Parathyroid adenoma (tissue), 2 donors: Measurements from ENCODE around the gene KIAA1614.

ENCODE experiments used
- H2AFZ ChIP-seq: fragments of 300-600 bp; sonication (generic); one replicate; pipeline ENCODE4 v1.7.0; 2017; ENCODE audit warnings: antibody characterized with exemption, mild to moderate bottlenecking
- H3K27ac ChIP-seq: fragments of 300-600 bp; sonication (generic); one replicate; pipeline ENCODE4 v1.7.0; 2017
- H3K27me3 ChIP-seq: fragments of 300-600 bp; sonication (generic); one replicate; pipeline ENCODE4 v1.7.0; 2017; ENCODE audit warnings: low read length; ENCODE audit not compliant: control insufficient read depth, insufficient read depth
- H3K36me3 ChIP-seq: fragments of 300-600 bp; sonication (generic); one replicate; pipeline ENCODE4 v1.7.0; 2017; ENCODE audit warnings: low read length; ENCODE audit not compliant: control insufficient read depth, insufficient read depth
- H3K4me1 ChIP-seq: fragments of 300-600 bp; sonication (generic); one replicate; pipeline ENCODE4 v1.7.0; 2017; ENCODE audit warnings: control low read depth
- H3K4me2 ChIP-seq: fragments of 300-600 bp; sonication (generic); one replicate; pipeline ENCODE4 v1.7.0; 2017; ENCODE audit warnings: low read length
- H3K4me3 ChIP-seq: fragments of 300-600 bp; sonication (generic); one replicate; pipeline ENCODE4 v1.7.0; 2017; ENCODE audit warnings: low read depth, low read length
- H3K79me2 ChIP-seq: fragments of 300-600 bp; sonication (generic); one replicate; pipeline ENCODE4 v1.7.0; 2017; ENCODE audit warnings: control low read depth
- H3K9ac ChIP-seq: fragments of 300-600 bp; sonication (generic); one replicate; pipeline ENCODE4 v1.7.0; 2017; ENCODE audit warnings: mild to moderate bottlenecking
- H3K9me3 ChIP-seq: fragments of 300-600 bp; sonication (generic); one replicate; pipeline ENCODE4 v1.7.0; 2017; ENCODE audit warnings: low read length; ENCODE audit not compliant: control insufficient read depth
- TF ChIP-seq, protein P1 (sequence below): fragments of 300-600 bp; sonication (generic); IDR thresholded peaks from one replicate; pipeline ENCODE4 v1.7.0; 2017; ENCODE audit warnings: antibody characterized with exemption, mild to moderate bottlenecking
- donor health status: primary hyperparathyroidism.

The KIAA1614 gene

DNA sequence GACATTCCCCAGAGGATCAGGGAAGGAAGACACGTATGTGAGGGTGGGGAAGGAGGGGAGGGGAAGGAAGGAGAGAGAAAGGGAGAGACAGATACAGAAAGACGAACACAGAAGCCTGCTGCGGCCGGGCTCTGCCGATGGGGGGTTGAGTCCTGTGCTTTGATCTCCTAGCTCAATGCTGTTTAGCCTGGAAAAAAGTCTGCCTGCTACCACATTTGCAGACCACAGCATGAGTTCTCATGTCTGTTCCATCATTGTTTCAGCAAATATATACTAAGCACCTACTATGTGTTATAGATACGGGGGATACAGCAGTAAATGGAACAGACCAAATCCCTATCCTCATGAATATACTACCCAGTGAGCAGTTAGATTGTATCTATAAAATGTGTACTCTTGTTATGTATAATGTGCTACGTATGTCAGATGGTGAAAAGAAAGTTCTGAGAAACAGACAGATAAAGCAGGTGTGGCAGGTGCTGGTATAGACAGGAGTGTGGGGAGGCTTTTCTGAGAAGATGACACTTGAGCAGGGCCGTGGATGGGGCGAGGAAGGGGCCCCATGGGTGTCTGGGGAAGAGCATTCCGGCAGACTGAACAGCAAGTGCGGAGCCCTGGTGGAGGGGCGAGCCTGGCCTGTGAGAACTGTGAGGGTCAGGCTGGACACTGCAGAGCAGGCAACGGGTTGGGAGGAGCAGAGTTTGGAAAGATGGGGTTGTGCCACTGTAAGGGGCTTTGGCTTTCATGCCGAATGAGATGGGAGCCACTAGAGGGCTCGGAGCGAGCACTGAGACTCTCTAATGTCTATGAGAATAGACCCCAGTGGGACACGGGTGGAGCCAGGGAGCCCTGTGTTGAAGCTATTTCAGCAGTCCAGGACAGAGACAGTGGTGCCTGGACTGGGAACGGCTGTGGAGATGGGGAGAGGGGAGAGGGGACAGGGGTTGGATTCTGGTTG, 34.1 kb downstream of the KIAA1614 start:
- Histone ChIP-seq H3K9ac (no peak overlapping the region), H3K79me2 (no peaks in the 10 kb centered on the region), H3K9me3 (no peaks in the 10 kb centered on the region), H3K36me3 (no peaks in the 10 kb centered on the region), H2AFZ (no peak overlapping the region), H3K27ac (no peak overlapping the region), H3K4me3 (no peak overlapping the region), H3K4me2 (no peak overlapping the region), H3K27me3 (no peaks in the 10 kb centered on the region), H3K4me1 (no peaks in the 10 kb centered on the region)
- TF ChIP-seq, protein P1, sequence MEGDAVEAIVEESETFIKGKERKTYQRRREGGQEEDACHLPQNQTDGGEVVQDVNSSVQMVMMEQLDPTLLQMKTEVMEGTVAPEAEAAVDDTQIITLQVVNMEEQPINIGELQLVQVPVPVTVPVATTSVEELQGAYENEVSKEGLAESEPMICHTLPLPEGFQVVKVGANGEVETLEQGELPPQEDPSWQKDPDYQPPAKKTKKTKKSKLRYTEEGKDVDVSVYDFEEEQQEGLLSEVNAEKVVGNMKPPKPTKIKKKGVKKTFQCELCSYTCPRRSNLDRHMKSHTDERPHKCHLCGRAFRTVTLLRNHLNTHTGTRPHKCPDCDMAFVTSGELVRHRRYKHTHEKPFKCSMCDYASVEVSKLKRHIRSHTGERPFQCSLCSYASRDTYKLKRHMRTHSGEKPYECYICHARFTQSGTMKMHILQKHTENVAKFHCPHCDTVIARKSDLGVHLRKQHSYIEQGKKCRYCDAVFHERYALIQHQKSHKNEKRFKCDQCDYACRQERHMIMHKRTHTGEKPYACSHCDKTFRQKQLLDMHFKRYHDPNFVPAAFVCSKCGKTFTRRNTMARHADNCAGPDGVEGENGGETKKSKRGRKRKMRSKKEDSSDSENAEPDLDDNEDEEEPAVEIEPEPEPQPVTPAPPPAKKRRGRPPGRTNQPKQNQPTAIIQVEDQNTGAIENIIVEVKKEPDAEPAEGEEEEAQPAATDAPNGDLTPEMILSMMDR = no peak

DNA sequence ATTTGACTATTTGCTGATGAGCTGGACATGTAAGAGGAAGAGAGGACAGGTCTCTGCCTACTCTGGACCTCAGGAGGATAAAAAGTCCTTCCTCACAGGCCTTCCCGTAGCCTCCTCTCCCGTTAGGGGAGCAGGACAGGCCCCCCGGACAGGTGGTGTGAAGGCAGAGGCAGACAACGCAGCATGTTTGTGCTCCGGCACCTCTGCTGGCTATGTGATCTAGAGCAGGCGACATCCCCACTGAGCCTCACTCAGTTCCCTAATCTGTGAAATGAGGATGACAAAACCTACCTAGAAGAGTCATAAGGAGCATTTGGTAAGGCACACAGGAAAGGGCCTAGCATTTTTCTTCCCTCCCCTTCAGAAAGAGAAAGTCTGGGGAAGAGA, 34.8 kb downstream of the KIAA1614 start:
- no peaks in the 10 kb centered on the region for H3K9me3 ChIP-seq
- H2AFZ ChIP-seq = no peak overlapping the region
- H3K27me3 ChIP-seq = no peaks in the 10 kb centered on the region
- no peak overlapping the region for H3K9ac ChIP-seq
- H3K4me2 ChIP-seq = no peak overlapping the region
- TF ChIP-seq, protein P1 = no peak
- no peaks in the 10 kb centered on the region for H3K4me1 ChIP-seq
- H3K4me3 ChIP-seq = no peak overlapping the region
- H3K27ac ChIP-seq = no peak overlapping the region
- no peaks in the 10 kb centered on the region for H3K79me2 ChIP-seq
- H3K36me3 ChIP-seq = no peaks in the 10 kb centered on the region

DNA sequence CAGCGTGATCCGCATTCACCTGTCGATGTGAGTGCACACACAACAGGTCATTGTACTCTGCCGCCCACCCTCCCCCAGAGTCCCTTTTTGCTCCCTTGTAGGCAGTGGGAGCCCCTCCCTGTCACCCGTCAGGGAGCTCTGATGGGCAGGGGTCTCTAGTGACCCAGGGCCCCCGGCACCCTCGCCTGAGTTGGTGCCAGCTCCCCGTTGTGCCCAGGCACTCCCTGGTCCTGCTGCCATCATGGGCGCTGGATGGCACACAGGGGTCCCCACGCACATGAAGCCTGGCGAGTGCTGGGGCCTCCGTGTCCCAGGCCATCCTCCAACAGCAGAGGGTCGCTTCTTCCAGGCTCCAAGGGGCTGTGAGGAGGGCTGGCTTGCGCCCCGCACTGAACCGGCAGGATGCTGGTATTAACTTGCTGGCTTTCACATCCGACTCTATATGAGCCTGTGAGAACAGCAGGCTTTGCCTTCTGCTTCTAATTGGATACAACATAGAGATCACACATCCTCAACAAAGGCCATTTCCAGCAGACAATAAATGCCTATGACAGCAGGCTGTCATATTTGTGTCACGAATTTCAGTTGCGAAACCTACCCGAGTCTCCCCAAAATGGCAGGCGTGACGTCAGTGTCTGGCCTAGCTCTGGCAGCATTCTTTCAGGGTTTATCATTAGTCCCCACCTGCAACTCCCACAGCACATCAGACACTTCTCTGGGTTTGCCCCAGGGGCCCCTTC, 35.4 kb downstream of the KIAA1614 start:
- no peaks in the 10 kb centered on the region for H3K27me3 ChIP-seq
- no peak overlapping the region for H3K4me3 ChIP-seq
- no peaks in the 10 kb centered on the region for H3K36me3 ChIP-seq
- no peaks in the 10 kb centered on the region for H3K4me1 ChIP-seq
- H3K27ac ChIP-seq = no peak overlapping the region
- no peak overlapping the region for H2AFZ ChIP-seq
- H3K4me2 ChIP-seq = no peak overlapping the region
- no peaks in the 10 kb centered on the region for H3K79me2 ChIP-seq
- TF ChIP-seq, protein P1 = no peak
- no peaks in the 10 kb centered on the region for H3K9me3 ChIP-seq
- no peak overlapping the region for H3K9ac ChIP-seq

DNA sequence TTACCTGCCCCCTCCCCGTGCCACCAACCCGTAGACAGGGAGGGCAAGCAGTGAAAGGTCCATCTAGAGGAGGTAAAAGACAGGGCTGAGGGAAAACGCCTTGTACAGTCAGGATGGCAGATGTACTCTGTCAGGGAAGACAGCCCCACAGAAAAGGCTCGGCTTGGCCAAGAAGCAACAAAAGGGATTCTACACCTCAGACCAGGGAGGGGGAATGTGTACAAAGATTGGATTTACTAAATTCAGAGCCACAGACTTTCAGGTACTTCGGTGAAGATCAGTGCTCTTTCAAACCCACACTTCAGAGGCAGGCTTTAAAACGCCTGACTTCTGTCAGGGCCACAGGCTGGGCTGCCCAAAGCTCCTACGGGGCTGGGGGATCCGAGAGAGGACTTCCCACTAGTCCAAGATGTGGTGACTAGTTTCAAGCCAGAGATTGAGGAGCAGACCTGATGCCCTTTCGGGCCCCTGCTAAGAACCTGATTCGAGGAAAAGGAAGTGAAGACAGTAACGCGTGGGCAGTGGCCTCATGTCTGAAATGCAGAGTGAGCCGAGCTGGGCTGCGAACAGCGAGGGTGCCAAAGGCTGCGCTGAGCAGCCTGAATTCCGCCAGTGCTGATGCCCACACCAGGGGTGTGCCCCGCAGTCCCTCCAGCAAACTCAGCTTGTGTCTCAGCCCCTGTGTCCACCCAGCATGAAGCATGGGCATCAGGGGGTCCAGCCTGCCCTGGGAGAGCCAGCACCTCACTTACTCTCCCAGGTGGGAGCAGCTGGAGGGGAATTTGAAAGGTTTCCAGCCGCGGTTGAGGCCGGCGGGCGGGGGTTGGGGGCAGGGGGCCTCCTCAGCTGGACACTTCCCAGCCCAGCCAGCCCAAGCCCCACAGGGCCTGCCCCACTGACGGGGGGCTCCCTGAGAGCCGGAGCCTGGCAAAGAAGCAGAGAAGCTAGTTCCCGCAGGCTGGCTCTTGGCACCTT, 36.2 kb downstream of the KIAA1614 start:
- H3K9me3 ChIP-seq = no peaks in the 10 kb centered on the region
- no peaks in the 10 kb centered on the region for H3K27me3 ChIP-seq
- no peak overlapping the region for H3K9ac ChIP-seq
- no peak overlapping the region for H3K4me2 ChIP-seq
- TF ChIP-seq, protein P1 = no peak
- H3K4me1 ChIP-seq = no peaks in the 10 kb centered on the region
- no peak overlapping the region for H2AFZ ChIP-seq
- H3K36me3 ChIP-seq = no peaks in the 10 kb centered on the region
- no peaks in the 10 kb centered on the region for H3K79me2 ChIP-seq
- no peak overlapping the region for H3K4me3 ChIP-seq
- no peak overlapping the region for H3K27ac ChIP-seq
